Measurements from ENCODE around the gene EPC1.

The EPC1 gene

DNA sequence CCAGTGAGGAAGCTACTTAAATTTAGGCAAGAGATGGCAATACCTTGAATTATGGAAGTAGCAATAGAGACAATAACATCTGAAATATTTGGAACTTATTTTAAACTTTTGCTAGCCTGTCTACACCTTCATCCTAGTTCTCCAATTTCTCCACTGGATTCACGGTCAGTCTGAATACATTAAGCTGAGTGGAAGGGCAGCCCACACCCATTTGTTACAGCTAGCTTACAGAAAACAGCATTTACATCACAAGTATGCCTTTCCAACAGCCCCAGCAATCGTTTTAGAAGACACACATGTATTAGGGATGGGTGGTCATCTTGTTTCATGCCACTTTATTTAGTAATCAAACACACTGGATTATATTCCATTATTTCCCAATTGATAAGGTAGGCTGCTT is 16.7 kb downstream of the EPC1 start:
- no peak for DNase-seq

DNA sequence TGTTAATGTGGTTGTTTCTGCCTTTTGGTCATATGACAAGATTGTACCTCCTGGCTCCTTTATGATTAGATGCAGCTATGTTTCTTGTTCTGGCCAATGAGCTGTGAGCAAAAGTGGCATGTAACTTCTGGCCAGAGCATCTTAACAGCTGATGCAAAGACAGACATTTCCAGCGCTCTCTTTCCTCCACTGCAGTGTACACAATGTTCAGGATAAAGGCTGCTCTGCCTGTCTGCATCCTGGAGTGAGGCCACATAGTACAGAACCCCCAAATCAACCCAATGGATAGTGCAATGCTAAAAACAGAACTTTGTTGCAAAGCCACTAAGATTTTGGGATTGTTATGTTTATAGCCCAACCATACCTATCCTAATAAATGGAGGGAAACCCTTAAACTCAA is 17.9 kb downstream of the EPC1 start:
- DNase-seq: no peak

GRCh38 chr10:32328499-32328898 is 18.5 kb downstream of the EPC1 start:
- no peak for DNase-seq

- no peak for DNase-seq
Observed at GRCh38 chr10:32327364-32327691, 19.6 kb downstream of the EPC1 start.

DNA sequence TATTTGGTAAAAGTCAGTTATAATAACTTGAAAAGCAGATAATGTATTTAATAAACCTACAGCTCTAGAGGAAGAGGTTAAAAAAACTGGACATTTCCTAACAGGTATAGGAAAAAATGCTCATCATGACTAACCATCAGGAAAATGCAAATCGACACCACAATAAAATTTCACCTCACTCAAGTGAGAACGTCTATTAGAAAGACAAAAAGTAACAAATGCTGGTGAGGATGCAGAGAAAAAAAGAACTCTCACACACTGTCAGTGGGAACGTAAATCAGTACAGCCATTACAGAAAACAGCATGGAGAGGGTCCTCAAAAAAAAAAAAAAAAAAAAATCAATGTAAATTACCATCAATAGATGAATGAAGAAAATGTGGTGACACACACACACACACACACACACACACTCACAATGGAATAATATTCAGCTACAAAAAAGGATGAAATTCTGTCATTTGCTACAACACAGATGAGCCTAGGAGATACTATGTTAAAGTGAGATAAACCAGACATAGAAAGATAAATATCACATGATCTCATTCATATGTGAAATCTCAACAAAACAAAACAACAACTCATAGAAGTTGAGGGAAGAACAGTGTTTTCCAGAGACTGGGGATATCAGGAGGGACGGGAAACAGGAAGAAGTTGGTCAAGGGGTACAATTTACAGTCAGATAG is 20.1 kb downstream of the EPC1 start:
- no peak for DNase-seq

- DNase-seq: no peak
Observed at GRCh38 chr10:32326119-32326518, 20.8 kb downstream of the EPC1 start.

DNA sequence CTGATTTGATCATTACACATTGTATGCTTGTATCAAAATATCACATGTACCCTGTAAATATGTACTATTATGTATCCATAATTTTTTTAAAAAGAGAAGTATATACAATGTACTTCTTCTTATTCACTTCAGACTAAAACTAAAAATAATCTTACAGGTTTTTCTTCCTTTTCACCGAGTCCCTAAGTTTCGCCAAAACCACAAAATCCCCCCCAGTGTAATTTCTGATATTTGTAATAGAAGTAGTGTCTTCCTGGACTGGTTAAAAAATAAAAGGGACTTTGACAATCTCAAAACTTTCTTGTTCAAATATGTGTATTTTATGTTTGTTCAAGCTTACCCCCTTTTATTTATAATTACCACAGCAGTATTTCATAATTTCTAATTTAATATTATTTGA is 23.9 kb downstream of the EPC1 start:
- no peak for DNase-seq

- no peak for DNase-seq
Observed at GRCh38 chr10:32321016-32321631, 25.8 kb downstream of the EPC1 start.

- DNase-seq: no peak
Observed at GRCh38 chr10:32318476-32318896, 28.5 kb downstream of the EPC1 start.

GRCh38 chr10:32317795-32318357 is 29.1 kb downstream of the EPC1 start:
- no peak for DNase-seq

GRCh38 chr10:32315424-32315823 is 31.5 kb downstream of the EPC1 start:
- no peak for DNase-seq

GRCh38 chr10:32314588-32314987 is 32.4 kb downstream of the EPC1 start:
- no peak for DNase-seq

GRCh38 chr10:32308027-32308603 is 38.8 kb downstream of the EPC1 start:
- no peak for DNase-seq

DNA sequence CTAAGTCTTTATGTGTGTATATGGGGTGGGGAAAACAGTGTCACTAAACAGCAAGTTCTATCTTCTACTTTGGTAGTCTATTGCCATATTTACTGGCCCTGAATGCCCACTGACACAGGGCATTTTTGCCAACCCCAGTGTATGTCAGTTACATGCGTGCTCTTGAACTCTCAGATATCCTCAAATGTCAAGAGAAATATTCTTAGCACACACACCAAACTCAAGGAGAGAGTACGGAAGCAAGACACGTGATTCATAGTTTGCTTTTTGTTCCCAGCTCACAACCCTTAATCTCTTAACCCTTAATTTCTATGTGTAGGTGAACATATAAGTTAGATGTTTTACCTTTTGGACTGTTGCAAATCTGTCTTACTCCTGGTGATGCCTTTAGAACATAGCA is 39.3 kb downstream of the EPC1 start:
- no peak for DNase-seq

GRCh38 chr10:32299354-32299980 is 47.5 kb downstream of the EPC1 start:
- DNase-seq: no peak

DNA sequence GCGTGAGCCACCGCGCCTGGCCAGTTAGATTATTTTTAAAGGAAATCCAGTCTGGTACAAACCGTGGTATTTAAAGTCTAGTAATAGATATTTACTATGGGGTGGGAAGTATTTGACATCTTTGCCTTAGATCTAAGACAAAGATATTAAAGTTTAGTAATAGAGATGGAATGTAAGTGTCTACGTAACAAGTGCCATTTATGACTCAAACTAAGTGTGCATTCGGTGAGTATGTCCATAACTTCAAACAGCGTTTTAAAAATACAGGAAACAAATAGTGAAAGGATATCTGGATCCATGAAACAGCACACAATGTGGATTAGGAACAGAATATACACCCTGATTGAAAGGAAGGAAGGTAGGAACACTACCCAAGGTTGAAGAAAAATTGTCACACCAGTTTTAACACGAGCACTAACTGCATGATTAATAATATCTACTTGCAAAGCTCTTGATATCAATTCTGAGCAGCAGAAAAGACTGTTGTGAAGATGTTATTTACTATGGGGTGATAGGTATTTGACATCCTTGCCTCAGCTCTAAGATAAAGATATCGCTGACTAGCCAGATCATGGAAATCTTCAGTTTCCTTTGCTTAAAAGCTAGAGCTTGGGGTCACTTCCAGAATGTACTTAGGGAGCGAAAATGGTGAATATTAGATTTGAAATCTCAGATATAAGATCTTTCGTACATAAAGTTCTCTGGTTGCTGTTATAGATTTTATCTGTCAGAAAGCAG is 48.7 kb downstream of the EPC1 start:
- no peak for DNase-seq

DNA sequence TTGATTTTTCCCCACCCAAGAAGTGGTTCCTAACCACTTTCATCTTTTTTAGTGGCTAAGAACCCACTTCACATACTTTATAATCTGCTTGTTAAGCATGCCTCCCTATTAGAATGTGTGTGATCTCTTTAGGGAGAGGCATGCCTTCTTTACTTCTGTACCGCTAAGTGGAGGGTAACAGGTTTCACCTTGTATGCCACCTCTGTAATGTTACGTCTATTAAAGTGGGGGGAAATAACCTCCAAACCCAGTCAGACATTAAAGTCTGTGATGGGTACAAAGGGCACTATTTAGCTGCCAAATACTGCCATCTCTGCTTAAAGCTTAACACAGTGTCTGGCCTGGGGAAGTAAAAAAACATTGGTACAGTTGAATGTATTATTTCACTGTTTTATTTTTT is 51.9 kb downstream of the EPC1 start:
- DNase-seq: no peak

DNA sequence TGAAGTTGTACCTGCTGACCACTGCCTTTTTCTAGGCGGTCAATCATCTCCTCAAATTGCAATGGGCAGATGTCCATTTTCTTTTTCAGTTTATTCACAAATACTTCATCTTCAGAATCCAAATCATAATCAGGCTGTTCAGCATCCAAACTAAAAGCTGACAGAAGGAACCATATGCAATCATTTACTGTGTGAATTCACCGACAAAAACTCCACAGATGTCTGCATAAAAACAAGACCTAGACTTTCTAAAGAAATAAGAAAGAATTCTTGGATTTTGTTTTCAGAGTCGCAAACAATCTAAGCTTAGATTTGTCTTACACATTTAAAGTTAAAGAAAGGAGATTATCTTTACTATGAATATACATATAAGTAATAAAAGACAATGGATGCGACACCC is 53.4 kb downstream of the EPC1 start:
- DNase-seq: no peak

DNA sequence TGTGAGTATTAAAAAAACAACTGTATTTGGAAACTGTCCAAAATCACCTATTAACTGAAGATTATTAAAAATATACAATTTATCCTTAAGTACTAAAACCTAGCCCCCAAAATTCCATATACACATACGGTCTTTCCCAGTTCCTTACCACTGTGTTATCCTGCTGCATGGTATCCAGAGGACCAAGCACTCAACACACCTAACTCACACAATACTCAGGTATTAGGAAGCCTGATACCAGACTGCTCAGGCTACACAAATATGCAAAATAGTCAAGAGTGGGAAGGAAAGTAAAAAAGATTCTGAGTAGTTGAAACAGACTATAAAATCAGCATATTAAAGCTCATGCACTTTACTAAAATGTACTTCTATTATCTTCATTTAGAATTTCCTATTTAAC is 67.2 kb downstream of the EPC1 start:
- no peak for DNase-seq

DNA sequence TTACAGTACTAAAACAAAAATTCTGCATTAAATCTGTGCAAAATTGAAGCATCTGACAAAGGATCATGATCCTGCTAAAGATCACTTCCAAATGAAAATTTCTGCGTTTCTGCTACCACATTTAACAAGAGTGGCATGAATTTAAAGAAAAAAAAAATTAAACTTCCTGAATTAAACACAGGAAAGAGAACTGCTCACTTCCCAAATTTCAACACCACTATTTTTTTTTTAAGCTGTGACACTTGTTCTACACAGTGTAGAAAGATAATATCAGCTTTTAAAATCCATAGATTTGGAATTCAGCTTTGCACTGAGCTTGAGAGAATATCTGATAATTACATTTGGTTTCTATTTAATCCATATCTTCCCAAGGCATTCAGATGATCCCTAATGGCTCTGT is 73.6 kb downstream of the EPC1 start:
- DNase-seq: no peak

DNA sequence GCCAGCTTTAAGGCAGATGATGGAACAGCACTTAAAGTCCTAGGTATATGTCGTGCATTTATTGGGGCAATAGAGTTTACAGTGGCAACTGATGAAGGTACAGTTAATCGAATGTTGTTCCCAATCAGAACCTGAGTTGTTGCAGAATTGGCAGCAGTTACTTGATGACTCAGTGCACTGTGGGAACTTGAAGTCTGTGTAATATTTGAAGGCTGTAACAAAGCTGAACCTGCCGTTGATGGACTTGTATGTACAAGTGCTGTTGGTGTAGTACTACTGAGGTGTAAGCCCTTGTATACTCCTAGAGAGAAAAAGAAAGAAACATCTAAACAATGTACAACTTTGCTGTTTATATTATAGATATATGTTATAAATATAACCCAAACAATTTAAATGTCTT is 75.3 kb downstream of the EPC1 start:
- no peak for DNase-seq

- no peak for DNase-seq
Observed at GRCh38 chr10:32269343-32270100, 77.4 kb downstream of the EPC1 start.

DNA sequence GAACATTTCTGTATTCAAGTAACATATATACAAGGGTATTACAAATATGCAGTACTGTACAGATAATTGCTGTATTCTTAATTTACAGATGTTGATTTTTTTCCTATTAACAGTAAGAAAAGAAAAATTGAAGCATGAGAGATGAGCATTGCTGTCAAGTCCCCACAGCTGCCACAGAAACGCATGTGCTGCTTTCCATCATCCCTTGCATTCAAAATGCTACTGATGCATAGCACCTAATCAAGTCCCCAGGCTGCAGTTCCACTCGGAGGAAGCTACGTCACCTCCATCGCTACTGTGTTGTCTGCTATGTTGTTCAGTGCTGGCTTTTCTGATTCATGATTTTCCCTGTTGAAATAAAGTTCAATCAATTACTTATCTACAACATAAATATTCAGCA is 78.2 kb downstream of the EPC1 start:
- no peak for DNase-seq
